H9 (cell line): ENCODE data around the gene BFSP1. TPM values are rescaled to one million over a fixed set of nuclear protein-coding genes. Genes with fewer than 3 reads are reported as not detected.

Source experiments
- DNase-seq: peaks from one replicate; pipeline ENCODE4 v3.0.0-alpha.2; 2017
- H2AFZ ChIP-seq: one replicate; pipeline ENCODE4 v1.6.1; 2013; ENCODE audit warnings: mild to moderate bottlenecking, low read length, control low read depth, moderate library complexity
- H2AK5ac ChIP-seq: 2 replicates; pipeline ENCODE4 v1.6.1; 2013; ENCODE audit warnings: low read length, control low read depth, mixed read lengths; ENCODE audit not compliant: insufficient read length
- H2BK120ac ChIP-seq: one replicate; pipeline ENCODE4 v1.6.1; 2013; ENCODE audit warnings: low read depth, mild to moderate bottlenecking, low read length, control low read depth, inconsistent platforms; ENCODE audit not compliant: poor library complexity, severe bottlenecking
- H2BK12ac ChIP-seq: 2 replicates; pipeline ENCODE4 v1.6.1; 2013; ENCODE audit warnings: low read length, control low read depth, mixed read lengths, low read depth; ENCODE audit not compliant: insufficient read length
- H2BK15ac ChIP-seq: 2 replicates; pipeline ENCODE4 v1.6.1; 2013; ENCODE audit warnings: low read depth, low read length, control low read depth
- H2BK20ac ChIP-seq: one replicate; pipeline ENCODE4 v1.6.1; 2013; ENCODE audit warnings: low read depth, mild to moderate bottlenecking, low read length, control low read depth, inconsistent platforms; ENCODE audit not compliant: poor library complexity, severe bottlenecking
- H2BK5ac ChIP-seq: 2 replicates; pipeline ENCODE4 v1.6.1; 2013; ENCODE audit warnings: low read length, control low read depth, mixed read lengths; ENCODE audit not compliant: insufficient read length
- H3K14ac ChIP-seq: 2 replicates; pipeline ENCODE4 v1.6.1; 2013; ENCODE audit warnings: low read length, control low read depth; ENCODE audit not compliant: insufficient read depth
- H3K18ac ChIP-seq: 2 replicates; pipeline ENCODE4 v1.6.1; 2013; ENCODE audit warnings: low read depth, mild to moderate bottlenecking, mixed read lengths, low read length, control low read depth; ENCODE audit not compliant: insufficient read length
- H3K23ac ChIP-seq: 2 replicates; pipeline ENCODE4 v1.6.1; 2013; ENCODE audit warnings: low read length, control low read depth, mixed read lengths, low read depth; ENCODE audit not compliant: insufficient read length
- H3K23me2 ChIP-seq: 2 replicates; pipeline ENCODE4 v1.6.1; 2013; ENCODE audit warnings: low read depth, mild to moderate bottlenecking, mixed read lengths, low read length, control low read depth; ENCODE audit not compliant: insufficient read length, poor library complexity, severe bottlenecking
- H3K27ac ChIP-seq: 2 replicates; pipeline ENCODE4 v1.5.1; 2013; ENCODE audit warnings: low read length, control low read depth, mixed read lengths, low read depth; ENCODE audit not compliant: insufficient read length
- H3K27me3 ChIP-seq: 2 replicates; pipeline ENCODE4 v1.6.1; 2013; ENCODE audit warnings: low read length, control low read depth, inconsistent platforms; ENCODE audit not compliant: insufficient read depth
- H3K4ac ChIP-seq: 2 replicates; pipeline ENCODE4 v1.6.1; 2013; ENCODE audit warnings: low read depth, mild to moderate bottlenecking, control low read depth, inconsistent platforms, low read length, moderate library complexity
- H3K4me1 ChIP-seq: 2 replicates; pipeline ENCODE4 v1.6.1; 2013; ENCODE audit warnings: low read length, control low read depth, inconsistent platforms; ENCODE audit not compliant: insufficient read depth
- H3K4me2 ChIP-seq: 2 replicates; pipeline ENCODE4 v1.6.1; 2013; ENCODE audit warnings: low read length, control low read depth, mixed read lengths; ENCODE audit not compliant: insufficient read length, insufficient read depth
- H3K56ac ChIP-seq: 2 replicates; pipeline ENCODE4 v1.6.1; 2013; ENCODE audit warnings: low read depth, mild to moderate bottlenecking, mixed read lengths, low read length, control low read depth; ENCODE audit not compliant: insufficient read length
- H3K79me1 ChIP-seq: 2 replicates; pipeline ENCODE4 v1.6.1; 2013; ENCODE audit warnings: low read depth, mild to moderate bottlenecking, moderate library complexity, low read length, control low read depth, inconsistent platforms; ENCODE audit not compliant: insufficient read depth, poor library complexity, severe bottlenecking
- H3K79me2 ChIP-seq: 2 replicates; pipeline ENCODE4 v1.6.1; 2013; ENCODE audit warnings: low read length, control low read depth, inconsistent platforms; ENCODE audit not compliant: insufficient read depth
- H3K9ac ChIP-seq: 2 replicates; pipeline ENCODE4 v1.6.1; 2013; ENCODE audit warnings: low read length, control low read depth, mixed read lengths; ENCODE audit not compliant: insufficient read length; ENCODE audit errors: extremely low read depth
- H3K9me3 ChIP-seq: one replicate; pipeline ENCODE4 v1.6.1; 2013; ENCODE audit warnings: low read depth, low read length, inconsistent platforms; ENCODE audit not compliant: control insufficient read depth
- H3T11ph ChIP-seq: one replicate; pipeline ENCODE4 v1.6.1; 2013; ENCODE audit warnings: mild to moderate bottlenecking, low read length, control low read depth, inconsistent platforms
- H4K20me1 ChIP-seq: one replicate; pipeline ENCODE4 v1.6.1; 2013; ENCODE audit not compliant: control insufficient read depth, insufficient read length, insufficient read depth
- H4K5ac ChIP-seq: 2 replicates; pipeline ENCODE4 v1.6.1; 2013; ENCODE audit warnings: low read depth, mild to moderate bottlenecking, mixed read lengths, low read length, control low read depth; ENCODE audit not compliant: insufficient read length
- H4K8ac ChIP-seq: replicated peaks from 2 replicates; pipeline ENCODE4 v1.6.1; 2013; ENCODE audit warnings: low read length, control low read depth, mixed read lengths, low read depth; ENCODE audit not compliant: insufficient read length
- H4K91ac ChIP-seq: 2 replicates; pipeline ENCODE4 v1.6.1; 2013; ENCODE audit warnings: low read depth, mild to moderate bottlenecking, moderate library complexity, mixed read lengths, low read length, control low read depth; ENCODE audit not compliant: insufficient read length
- H3K27ac Mint-ChIP-seq, 3 experiments: 2 replicates in 2 of 3; 3 replicates in 1 of 3; pipeline ENCODE4 v1.8.0; 2020 to 2021; ENCODE audit warnings: mixed read lengths in 3 of 3, mild to moderate bottlenecking in 1 of 3, moderate library complexity in 1 of 3
- H3K27me3 Mint-ChIP-seq: 2 replicates; pipeline ENCODE4 v1.8.0; 2021; ENCODE audit warnings: low read depth, mild to moderate bottlenecking, moderate library complexity, mixed read lengths
- H3K36me3 Mint-ChIP-seq, 3 experiments: 2 replicates in 2 of 3; 3 replicates in 1 of 3; pipeline ENCODE4 v1.8.0; 2020 to 2021; ENCODE audit warnings: low read depth in 3 of 3, mixed read lengths in 3 of 3; ENCODE audit not compliant: insufficient read depth in 1 of 3
- H3K4me1 Mint-ChIP-seq, 2 experiments: 2 replicates each; pipeline ENCODE4 v1.8.0; 2020; ENCODE audit warnings: mixed read lengths in 2 of 2
- H3K4me3 Mint-ChIP-seq, 2 experiments: 2 replicates in 1 of 2; 3 replicates in 1 of 2; pipeline ENCODE4 v1.8.0; 2020 to 2021; ENCODE audit warnings: mild to moderate bottlenecking in 2 of 2, mixed read lengths in 2 of 2, moderate library complexity in 1 of 2
- H3K9me3 Mint-ChIP-seq, 2 experiments: 2 replicates in 1 of 2; 3 replicates in 1 of 2; pipeline ENCODE4 v1.8.0; 2020; ENCODE audit warnings: mild to moderate bottlenecking in 2 of 2, mixed read lengths in 2 of 2, moderate library complexity in 1 of 2
- CTCF ChIP-seq: fragments of 200-600 bp; sonication (generic); conservative IDR thresholded peaks from 3 replicates; pipeline ENCODE4 v1.8.0; 2021; ENCODE audit warnings: antibody characterized with exemption, mild to moderate bottlenecking
- WGBS: extraction: QIAGEN DNeasy Blood & Tissue Kit; methylation state at CpG from one replicate; pipeline ENCODE4 v1.1.7; 2013; ENCODE audit warnings: missing lambda C conversion rate, low lambda C conversion rate, mixed read lengths; ENCODE audit not compliant: insufficient read length; ENCODE audit errors: extremely low coverage; 5-methylcytosine and 5-hydroxymethylcytosine counted together
- total RNA-seq: library from RNA; stranded (reverse); gene quantifications from 2 replicates; pipeline ENCODE4 v1.2.1, GENCODE V29; 2021

BFSP1 gene
- total RNA-seq, 1 experiment from 2014 or later, result 9.4 TPM

GRCh38 chr20:17557675-17558006, 26.5 kb upstream of the BFSP1 start:
- H3K4me1 ChIP-seq, result peaks cover 10% of the 10 kb centered on the region; the same call in 1 of the 2 replicates
- no CpG with 5 or more reads among the region's 3 CpGs for WGBS

More at GRCh38 chr20:17557675-17558006, 26.5 kb upstream of the BFSP1 start:
- H3K9ac ChIP-seq, result no peak overlapping the region
- H3K4me3 Mint-ChIP-seq, result no peak overlapping the region; a peak in 1 of 5 replicates
- no peak overlapping the region for H3K27ac ChIP-seq
- no peaks in the 10 kb centered on the region for H3K79me2 ChIP-seq
- no peak for TF ChIP-seq CTCF
- no peak overlapping the region for H2BK20ac ChIP-seq
- no peaks in the 10 kb centered on the region for H3K9me3 ChIP-seq
- H2BK5ac ChIP-seq, result no peak overlapping the region
- H2BK120ac ChIP-seq, result no peak overlapping the region
- no peak overlapping the region for H2BK12ac ChIP-seq
- H3K27me3 Mint-ChIP-seq, result no peaks in the 10 kb centered on the region
- no peak overlapping the region for H2AK5ac ChIP-seq
- no peak overlapping the region for H2AFZ ChIP-seq
- no peaks in the 10 kb centered on the region for H3K36me3 Mint-ChIP-seq
- H3K4ac ChIP-seq, result no peak overlapping the region
- no peak overlapping the region for H3K23ac ChIP-seq
- H3T11ph ChIP-seq, result no peak overlapping the region
- no peaks in the 10 kb centered on the region for H3K9me3 Mint-ChIP-seq
- H3K4me1 Mint-ChIP-seq, result peaks cover 24% of the 10 kb centered on the region in 2 experiments
- no peak overlapping the region for H3K14ac ChIP-seq
- no peaks in the 10 kb centered on the region for H4K20me1 ChIP-seq
- H3K56ac ChIP-seq, result no peak overlapping the region
- no peak overlapping the region for H2BK15ac ChIP-seq
- H4K8ac ChIP-seq, result no peak overlapping the region
- no peaks in the 10 kb centered on the region for H3K23me2 ChIP-seq
- no peaks in the 10 kb centered on the region for H3K27me3 ChIP-seq
- H3K18ac ChIP-seq, result no peak overlapping the region
- DNase-seq, result no peak
- no peak overlapping the region for H4K91ac ChIP-seq
- no peaks in the 10 kb centered on the region for H3K79me1 ChIP-seq
- H3K27ac Mint-ChIP-seq, result peak overlapping the region in 2 of 3 experiments; percentile 14 to 38; a peak in 3 of 7 replicates
- H3K4me2 ChIP-seq, result no peak overlapping the region
- H4K5ac ChIP-seq, result no peak overlapping the region
